ENCODE results near the gene ZSWIM5.
"Not testable (repeated sequence)": the region's sequence is repeated elsewhere in the genome, so short reads cannot be mapped to it uniquely, and the experiment has no call there.

Gene ZSWIM5

DNA sequence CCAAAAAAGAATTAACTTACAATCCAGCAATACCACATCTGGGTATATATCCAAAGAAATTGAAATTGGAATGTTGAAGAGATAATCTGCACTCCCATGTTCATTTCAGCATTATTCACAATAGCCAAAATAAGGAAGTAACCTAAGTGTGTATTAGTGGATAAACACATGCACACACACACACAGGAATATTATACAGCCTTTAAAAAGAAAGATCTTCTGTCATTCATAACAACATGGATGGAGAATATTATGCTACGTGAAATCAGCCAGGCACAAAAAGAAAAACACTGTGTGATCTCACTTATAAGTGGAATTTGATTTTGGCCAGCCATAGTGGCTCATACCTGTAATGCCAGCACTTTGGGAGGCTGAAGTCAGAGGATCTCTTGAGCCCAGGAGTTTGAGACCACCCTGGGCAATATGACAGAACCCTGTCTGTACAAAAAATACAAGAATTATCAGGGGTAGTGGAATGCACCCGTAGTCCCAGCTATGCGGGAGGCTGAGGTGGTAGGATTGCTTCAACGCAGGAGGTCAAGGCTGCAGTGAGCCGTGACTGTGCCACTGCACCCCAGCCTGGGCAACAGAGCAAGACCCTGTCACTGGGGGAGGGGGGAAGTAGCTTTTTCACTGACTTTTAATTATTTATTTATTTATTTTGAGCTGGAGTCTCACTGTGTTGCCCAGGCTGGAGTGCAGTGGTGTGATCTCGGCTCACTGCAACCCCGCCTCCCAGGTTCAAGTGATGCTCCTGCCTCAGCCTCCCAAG lies 210.8 kb downstream of the ZSWIM5 start:
- TF ChIP-seq, protein P1, sequence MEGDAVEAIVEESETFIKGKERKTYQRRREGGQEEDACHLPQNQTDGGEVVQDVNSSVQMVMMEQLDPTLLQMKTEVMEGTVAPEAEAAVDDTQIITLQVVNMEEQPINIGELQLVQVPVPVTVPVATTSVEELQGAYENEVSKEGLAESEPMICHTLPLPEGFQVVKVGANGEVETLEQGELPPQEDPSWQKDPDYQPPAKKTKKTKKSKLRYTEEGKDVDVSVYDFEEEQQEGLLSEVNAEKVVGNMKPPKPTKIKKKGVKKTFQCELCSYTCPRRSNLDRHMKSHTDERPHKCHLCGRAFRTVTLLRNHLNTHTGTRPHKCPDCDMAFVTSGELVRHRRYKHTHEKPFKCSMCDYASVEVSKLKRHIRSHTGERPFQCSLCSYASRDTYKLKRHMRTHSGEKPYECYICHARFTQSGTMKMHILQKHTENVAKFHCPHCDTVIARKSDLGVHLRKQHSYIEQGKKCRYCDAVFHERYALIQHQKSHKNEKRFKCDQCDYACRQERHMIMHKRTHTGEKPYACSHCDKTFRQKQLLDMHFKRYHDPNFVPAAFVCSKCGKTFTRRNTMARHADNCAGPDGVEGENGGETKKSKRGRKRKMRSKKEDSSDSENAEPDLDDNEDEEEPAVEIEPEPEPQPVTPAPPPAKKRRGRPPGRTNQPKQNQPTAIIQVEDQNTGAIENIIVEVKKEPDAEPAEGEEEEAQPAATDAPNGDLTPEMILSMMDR (conservative IDR thresholded peaks at IDR 0.05; ENCODE audit: low read depth, low read length), result no peak
- DNase-seq (ENCODE audit: low read depth), result no peak
- H3K4me3 ChIP-seq (ENCODE audit: low read length), result no peak overlapping the region

DNA sequence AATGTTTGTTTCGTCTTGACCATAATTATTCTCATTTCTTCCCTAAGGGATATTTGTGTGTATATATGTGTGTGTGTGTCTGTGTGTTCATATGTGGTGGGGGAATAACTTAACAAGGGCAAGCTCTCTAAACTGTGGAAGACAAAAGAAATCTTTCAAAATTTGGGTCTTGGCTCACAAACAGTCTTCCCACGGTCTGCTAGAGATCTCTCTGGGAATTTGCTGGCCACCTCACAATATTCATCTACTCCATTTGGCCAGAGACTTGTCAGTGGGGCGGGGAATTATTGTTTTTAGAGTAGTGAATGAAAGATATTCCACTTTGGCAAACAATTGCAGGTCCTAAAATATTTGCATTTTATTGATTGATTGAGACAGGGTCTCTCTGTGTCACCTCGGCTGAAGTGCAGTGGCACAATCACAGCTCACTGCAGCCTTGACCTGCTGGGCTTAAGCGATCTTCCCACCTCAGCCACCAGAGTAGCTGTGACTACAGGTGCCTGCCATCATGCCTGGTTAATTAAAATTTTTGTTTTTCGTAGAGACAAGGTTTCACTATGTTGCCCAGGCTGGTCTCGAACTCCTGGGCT lies 212.0 kb downstream of the ZSWIM5 start:
- TF ChIP-seq, protein P1 (conservative IDR thresholded peaks at IDR 0.05; ENCODE audit: low read depth, low read length), result no peak
- no peak for DNase-seq (ENCODE audit: low read depth)
- H3K4me3 ChIP-seq (ENCODE audit: low read length), result no peak overlapping the region

DNA sequence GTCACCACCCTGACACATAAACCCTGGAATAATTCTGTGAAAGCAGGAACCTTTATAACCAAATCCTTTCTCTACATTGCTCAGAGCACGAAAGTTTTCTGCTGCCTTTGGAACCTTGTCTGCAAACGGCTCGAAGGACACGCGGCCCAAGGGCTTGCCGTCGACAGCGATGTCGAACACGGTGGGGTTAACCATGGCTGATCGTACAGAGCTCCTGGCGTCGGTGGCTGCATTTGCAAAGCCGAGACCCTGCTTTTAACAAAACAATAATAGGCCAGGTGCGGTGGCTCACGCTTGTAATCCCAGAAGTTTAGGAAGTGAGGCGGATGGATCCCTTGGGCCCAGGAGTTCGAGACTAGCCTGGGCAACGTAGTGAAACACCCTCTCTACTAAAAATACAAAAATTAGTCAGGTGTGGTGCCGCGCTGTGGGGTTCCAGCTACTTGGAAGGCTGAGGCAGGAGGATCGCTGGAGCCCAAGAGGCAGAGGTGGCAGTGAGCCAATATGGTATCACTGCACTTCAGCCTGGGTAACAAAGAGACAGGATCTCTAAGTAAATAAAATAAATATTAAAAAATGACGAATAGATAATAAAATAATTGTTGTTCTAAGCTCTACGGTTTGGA lies 217.8 kb downstream of the ZSWIM5 start:
- TF ChIP-seq, protein P1 (conservative IDR thresholded peaks at IDR 0.05; ENCODE audit: low read depth, low read length), result no peak
- no peak for DNase-seq (ENCODE audit: low read depth)
- H3K4me3 ChIP-seq (ENCODE audit: low read length), result no peak overlapping the region

DNA sequence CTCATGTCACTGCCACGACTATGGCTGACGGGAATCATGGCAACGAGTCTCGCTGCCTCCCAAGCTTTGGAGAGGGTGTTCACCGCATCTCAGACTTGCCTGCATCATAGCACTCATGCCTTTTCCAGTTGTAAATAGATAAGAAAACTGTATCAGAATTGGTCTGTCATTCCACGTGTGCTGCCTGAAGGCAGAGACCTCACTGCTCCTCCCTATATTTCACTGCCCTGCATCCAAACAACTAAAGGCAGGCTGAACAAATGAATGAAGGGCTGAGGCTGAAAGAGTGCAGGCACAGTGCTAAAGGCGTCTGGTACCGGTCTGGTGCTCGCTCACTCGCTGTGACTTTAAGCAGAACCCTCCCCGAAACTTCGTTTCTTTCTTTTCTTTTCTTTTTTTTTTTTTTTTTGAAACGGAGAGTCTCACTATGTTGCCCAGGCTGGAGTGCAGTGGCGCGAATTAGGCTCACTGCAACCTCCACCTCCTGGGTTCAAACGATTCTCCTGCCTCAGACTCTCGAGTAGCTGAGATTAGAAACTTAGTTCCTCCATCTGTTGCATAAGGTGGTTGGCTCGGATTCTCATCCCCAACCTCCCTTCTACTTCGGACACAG lies 220.6 kb downstream of the ZSWIM5 start:
- peak overlapping the region; percentile 89 for H3K4me3 ChIP-seq (ENCODE audit: low read length)
- TF ChIP-seq, protein P1 (conservative IDR thresholded peaks at IDR 0.05; ENCODE audit: low read depth, low read length), result no peak
- DNase-seq (ENCODE audit: low read depth), result no peak

DNA sequence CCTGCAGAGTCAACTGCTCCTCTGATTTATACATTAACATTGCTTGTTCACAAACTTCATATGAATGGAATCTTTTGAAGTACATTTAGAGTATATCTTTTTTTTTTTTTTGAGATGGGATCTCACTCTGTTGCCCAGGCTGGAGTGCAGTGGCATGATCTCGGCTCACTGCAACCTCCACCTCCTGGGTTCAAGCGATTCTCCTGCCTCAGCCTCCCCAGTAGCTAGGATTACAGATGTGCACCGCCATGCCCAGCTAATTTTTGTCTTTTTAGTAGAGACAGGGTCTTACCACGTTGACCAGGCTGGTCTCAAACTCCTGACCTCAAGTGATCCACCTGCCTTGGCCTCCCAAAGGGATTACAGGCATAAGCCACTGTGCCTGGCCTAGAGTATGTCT lies 229.0 kb downstream of the ZSWIM5 start:
- H3K4me3 ChIP-seq (ENCODE audit: low read length); DNase-seq (ENCODE audit: low read depth): not testable (repeated sequence)

DNA sequence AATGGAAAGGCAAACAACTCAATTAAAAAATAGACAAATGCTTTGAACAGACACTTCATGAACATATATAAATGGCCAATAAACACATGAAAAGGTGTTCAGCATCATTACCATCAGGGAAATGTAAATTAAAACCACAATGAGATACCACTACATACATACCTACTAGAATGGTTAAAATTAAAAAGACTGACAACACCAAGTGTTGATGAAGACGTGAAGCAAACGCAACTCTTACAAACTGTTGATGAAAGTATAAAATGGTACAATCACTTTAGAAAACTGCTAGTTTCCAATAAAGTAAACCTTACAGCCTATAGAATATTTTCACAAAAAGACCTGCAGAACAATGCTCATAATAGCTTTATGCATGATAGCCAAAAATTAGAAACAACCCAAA lies 230.2 kb downstream of the ZSWIM5 start:
- TF ChIP-seq, protein P1 (conservative IDR thresholded peaks at IDR 0.05; ENCODE audit: low read depth, low read length), result no peak
- H3K4me3 ChIP-seq (ENCODE audit: low read length), result no peak overlapping the region
- DNase-seq (ENCODE audit: low read depth), result no peak

DNA sequence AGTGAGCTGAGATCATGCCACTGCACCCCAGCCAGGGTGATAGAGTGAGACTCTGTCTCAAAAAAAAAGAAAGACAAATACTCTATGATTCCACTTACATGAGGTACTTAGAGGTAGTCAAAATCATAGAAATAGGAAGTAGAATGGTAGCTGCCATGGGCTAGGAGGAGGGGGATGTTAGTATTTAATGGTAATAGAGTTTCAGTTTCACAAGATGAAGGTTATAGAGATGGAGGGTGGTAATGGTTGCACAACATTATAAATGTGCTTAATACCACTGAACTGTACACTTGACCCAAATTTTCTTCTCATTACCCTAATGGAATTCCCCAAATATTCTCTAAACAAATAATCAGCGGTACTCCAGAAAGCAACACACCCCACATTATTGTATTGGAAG lies 232.8 kb downstream of the ZSWIM5 start:
- no peak for DNase-seq (ENCODE audit: low read depth)
- H3K4me3 ChIP-seq (ENCODE audit: low read length), result no peak overlapping the region
- TF ChIP-seq, protein P1 (conservative IDR thresholded peaks at IDR 0.05; ENCODE audit: low read depth, low read length), result no peak
